SK-N-SH (cell line): ENCODE data around the gene COL4A5. TPM values are rescaled to one million over a fixed set of nuclear protein-coding genes. Genes with fewer than 3 reads are reported as not detected.
"Not testable (repeated sequence)": the region's sequence is repeated elsewhere in the genome, so short reads cannot be mapped to it uniquely, and the experiment has no call there.

ENCODE experiments used
- CTCF ChIA-PET: fragments of 300-600, 350-600 bp; formaldehyde crosslinking; extraction: SDS; loops from one replicate; lab custom pipeline; 2021; lab: Yijun Ruan, JAX
- POLR2A ChIA-PET: fragments of 350-600 bp; sonication (Branson Sonifier 250); formaldehyde crosslinking; extraction: SDS; loops from one replicate; lab custom pipeline; 2020; ENCODE audit warnings: antibody characterized with exemption, inconsistent platforms; lab: Yijun Ruan, JAX
- DNase-seq: peaks from one replicate; pipeline ENCODE4 v3.0.0; 2012
- H2AFZ ChIP-seq: fragments of 200-600 bp; sonication (generic); 2 replicates; pipeline ENCODE4 v1.8.1; 2016; ENCODE audit warnings: antibody characterized with exemption, mild to moderate bottlenecking, low read depth
- H3F3A ChIP-seq: fragments of 200-600 bp; sonication (generic); replicated peaks from 2 replicates; pipeline ENCODE3; 2016; ENCODE audit warnings: antibody characterized with exemption, mild to moderate bottlenecking; ENCODE audit not compliant: insufficient read depth
- H3K27ac ChIP-seq, 2 experiments: fragments of 200-500 bp in 1 of 2; fragments of 200-600 bp in 1 of 2; sonication (Bioruptor generic) in 1 of 2; sonication (generic), shearing (Covaris generic) in 1 of 2; 2 replicates each; pipeline versions ENCODE4 v1.5.1 to v1.6.1; 2014 to 2016; ENCODE audit warnings: low read depth in 2 of 2, inconsistent platforms in 1 of 2, low read length in 1 of 2, mild to moderate bottlenecking in 1 of 2, mixed read lengths in 1 of 2
- H3K27me3 ChIP-seq: fragments of 200-600 bp; sonication (generic), shearing (Covaris generic); 2 replicates; pipeline ENCODE4 v1.6.1; 2016; ENCODE audit warnings: mixed run types; ENCODE audit not compliant: insufficient read depth
- H3K36me3 ChIP-seq, 2 experiments: fragments of 200-500 bp in 1 of 2; fragments of 200-600 bp in 1 of 2; sonication (Bioruptor generic) in 1 of 2; sonication (generic) in 1 of 2; replicated peaks in 1 of 2; 2 replicates each; pipeline versions ENCODE3 to v1.5.1; 2014 to 2016; ENCODE audit warnings: low read length in 1 of 2, mild to moderate bottlenecking in 1 of 2; ENCODE audit not compliant: insufficient read depth in 2 of 2, control insufficient read depth in 1 of 2
- H3K4me1 ChIP-seq, 2 experiments: fragments of 200-500 bp in 1 of 2; fragments of 200-600 bp in 1 of 2; sonication (Bioruptor generic) in 1 of 2; sonication (generic), shearing (Covaris generic) in 1 of 2; 2 replicates each; pipeline versions ENCODE4 v1.5.1 to v1.6.1; 2014 to 2016; ENCODE audit warnings: low read depth in 1 of 2, low read length in 1 of 2, mixed run types in 1 of 2; ENCODE audit not compliant: insufficient read depth in 2 of 2, control insufficient read depth in 1 of 2
- H3K4me2 ChIP-seq: fragments of 200-600 bp; sonication (generic), shearing (Covaris generic); 2 replicates; pipeline ENCODE4 v1.6.1; 2017; ENCODE audit warnings: mixed run types
- H3K4me3 ChIP-seq, 2 experiments: fragments of 200-500 bp in 1 of 2; fragments of 200-600 bp in 1 of 2; sonication (Bioruptor generic) in 1 of 2; sonication (generic), shearing (Covaris generic) in 1 of 2; 2 replicates each; pipeline versions ENCODE4 v1.5.1 to v1.8.1; 2014 to 2016; ENCODE audit warnings: low read depth in 2 of 2, inconsistent platforms in 1 of 2, low read length in 1 of 2, mild to moderate bottlenecking in 1 of 2, mixed read lengths in 1 of 2, moderate library complexity in 1 of 2
- H3K79me2 ChIP-seq: fragments of 200-600 bp; sonication (generic); 2 replicates; pipeline ENCODE4 v1.8.1; 2017; ENCODE audit warnings: mild to moderate bottlenecking; ENCODE audit not compliant: insufficient read depth
- H3K9ac ChIP-seq: fragments of 200-600 bp; sonication (generic); 2 replicates; pipeline ENCODE4 v1.6.1; 2017; ENCODE audit warnings: mixed run types
- H3K9me2 ChIP-seq: fragments of 200-600 bp; sonication (generic); 2 replicates; pipeline ENCODE4 v1.6.1; 2017; ENCODE audit warnings: mixed run types
- H3K9me3 ChIP-seq: fragments of 200-600 bp; sonication (generic); 2 replicates; pipeline ENCODE4 v1.6.1; 2017; ENCODE audit warnings: mixed run types, mild to moderate bottlenecking, moderate library complexity
- H4K20me1 ChIP-seq: fragments of 200-600 bp; sonication (generic); 2 replicates; pipeline ENCODE4 v1.6.1; 2017; ENCODE audit warnings: mild to moderate bottlenecking, mixed run types; ENCODE audit not compliant: insufficient read depth
- ELF1 ChIP-seq: IDR thresholded peaks from 2 replicates; pipeline ENCODE4 v1.4.0; 2012
- EP300 ChIP-seq, 2 experiments: IDR thresholded peaks; 2 replicates each; pipeline versions ENCODE4 v1.4.0 to v1.6.1; 2012; ENCODE audit warnings: borderline replicate concordance in 1 of 2, low read depth in 1 of 2, low read length in 1 of 2
- FOXJ3 ChIP-seq: sonication (generic); formaldehyde crosslinking; IDR thresholded peaks from 2 replicates; pipeline ENCODE4 v1.5.1; 2020; ENCODE audit warnings: mild to moderate bottlenecking, missing genetic modification reagents
- GABPA ChIP-seq: IDR thresholded peaks from 2 replicates; pipeline ENCODE4 v1.4.0; 2012; ENCODE audit warnings: low read depth, mild to moderate bottlenecking
- JUND ChIP-seq: IDR thresholded peaks from 2 replicates; pipeline ENCODE4 v1.4.0; 2012
- MAX ChIP-seq: IDR thresholded peaks from 2 replicates; pipeline ENCODE4 v1.4.0; 2012; ENCODE audit warnings: low read depth
- NFIC ChIP-seq: IDR thresholded peaks from 2 replicates; pipeline ENCODE4 v1.4.0; 2012; ENCODE audit warnings: borderline replicate concordance
- RAD21 ChIP-seq: IDR thresholded peaks from 2 replicates; pipeline ENCODE4 v1.6.1; 2012; ENCODE audit warnings: mild to moderate bottlenecking, low read length
- RCOR1 ChIP-seq: fragments of 150-350 bp; IDR thresholded peaks from 2 replicates; pipeline ENCODE4 v1.6.1; 2017; ENCODE audit warnings: antibody characterized with exemption, low read length
- REST ChIP-seq: IDR thresholded peaks from 2 replicates; pipeline ENCODE4 v1.6.1; 2012; ENCODE audit warnings: mild to moderate bottlenecking, low read depth, low read length, moderate library complexity
- SMC3 ChIP-seq: IDR thresholded peaks from 2 replicates; pipeline ENCODE4 v1.6.1; 2012; ENCODE audit warnings: low read depth, low read length, improper control_type of control experiment
- TAF1 ChIP-seq: IDR thresholded peaks from 2 replicates; pipeline ENCODE4 v1.6.1; 2012; ENCODE audit warnings: low read depth, mild to moderate bottlenecking, low read length, moderate library complexity, borderline replicate concordance
- TEAD4 ChIP-seq: IDR thresholded peaks from 2 replicates; pipeline ENCODE4 v1.4.0; 2012; ENCODE audit warnings: mild to moderate bottlenecking, borderline replicate concordance; ENCODE audit not compliant: insufficient read depth
- USF2 ChIP-seq: fragments of 150-350 bp; IDR thresholded peaks from 2 replicates; pipeline ENCODE4 v1.6.1; 2017; ENCODE audit warnings: antibody characterized with exemption, low read length, low read depth, borderline replicate concordance
- WGBS: methylation state at CpG from one replicate; pipeline ENCODE4 v1.1.6; 2017; ENCODE audit warnings: low lambda C conversion rate; 5-methylcytosine and 5-hydroxymethylcytosine counted together
- polyA plus RNA-seq, 3 experiments: library from polyadenylated mRNA; depleted of rRNA; stranded (reverse); fragments of >200 nt; gene quantifications; 2 replicates each; pipeline ENCODE4 v1.2.3, GENCODE V29; 2012

The COL4A5 gene
- polyA plus RNA-seq, 1 of the 3 experiments (the other 2 are of a cell fraction) = 0.02 TPM

GRCh38 chrX:108464604-108465003 is 25.0 kb downstream of the COL4A5 start (continued):
- no peak for TF ChIP-seq REST
- no peak for TF ChIP-seq FOXJ3 (CRISPR knock-in tag)
- no peak for TF ChIP-seq NFIC
- no peak for TF ChIP-seq GABPA

- H3K27me3 ChIP-seq = no peaks in the 10 kb centered on the region
- no peak overlapping the region for H2AFZ ChIP-seq
- no peaks in the 10 kb centered on the region for H3K9me3 ChIP-seq
- H4K20me1 ChIP-seq = no peaks in the 10 kb centered on the region
- H3F3A ChIP-seq = no peaks in the 10 kb centered on the region
- no peaks in the 10 kb centered on the region for H3K4me1 ChIP-seq
- no peaks in the 10 kb centered on the region for H3K9me2 ChIP-seq
- no peak overlapping the region for H3K4me3 ChIP-seq
- ChIA-PET POLR2A (no interaction called here), CTCF (no interaction called here)
- DNase-seq = no peak
- no peaks in the 10 kb centered on the region for H3K36me3 ChIP-seq
- 14% methylated on average over 1 of the region's 1 CpG for WGBS
- TF ChIP-seq ELF1 (no peak), MAX (no peak), TEAD4 (no peak), RCOR1 (no peak)
- no peaks in the 10 kb centered on the region for H3K79me2 ChIP-seq
- H3K27ac ChIP-seq = no peak overlapping the region
- no peak overlapping the region for H3K4me2 ChIP-seq
- H3K9ac ChIP-seq = no peak overlapping the region
These were observed 28.8 kb downstream of the COL4A5 start for GRCh38 chrX:108468486-108468885.

GRCh38 chrX:108473979-108474378 is 34.3 kb downstream of the COL4A5 start:
- H2AFZ ChIP-seq = no peak overlapping the region
- ChIA-PET CTCF (no interaction called here), POLR2A (no interaction called here)
- no peaks in the 10 kb centered on the region for H3K4me1 ChIP-seq
- H3K4me2 ChIP-seq = no peak overlapping the region
- TF ChIP-seq RAD21 (no peak), USF2 (no peak), REST (no peak), SMC3 (no peak), EP300 (IDR thresholded peaks at IDR 0.05; ENCODE audit: borderline replicate concordance in 1 of 2, low read depth in 1 of 2, low read length in 1 of 2) (no peak), JUND (no peak), GABPA (no peak), TAF1 (no peak)
- H3K27ac ChIP-seq = no peak overlapping the region
- no peaks in the 10 kb centered on the region for H4K20me1 ChIP-seq
- H3K4me3 ChIP-seq = no peak overlapping the region
- no peaks in the 10 kb centered on the region for H3K36me3 ChIP-seq
- H3K9ac ChIP-seq = no peak overlapping the region
- H3K9me3 ChIP-seq = no peaks in the 10 kb centered on the region
- no peaks in the 10 kb centered on the region for H3K27me3 ChIP-seq
- DNase-seq = no peak
- H3K9me2 ChIP-seq = no peaks in the 10 kb centered on the region
- H3F3A ChIP-seq = no peaks in the 10 kb centered on the region
- no peaks in the 10 kb centered on the region for H3K79me2 ChIP-seq

- CTCF ChIA-PET = not testable (repeated sequence)
These were observed 41.9 kb downstream of the COL4A5 start for GRCh38 chrX:108481528-108481927.

More at GRCh38 chrX:108481528-108481927, 41.9 kb downstream of the COL4A5 start:
- H3K4me3 ChIP-seq, POLR2A ChIA-PET, H2AFZ ChIP-seq, H4K20me1 ChIP-seq, H3K27ac ChIP-seq, H3K9me3 ChIP-seq, H3K9ac ChIP-seq, H3K4me2 ChIP-seq, H3K79me2 ChIP-seq, H3K27me3 ChIP-seq, DNase-seq, H3K36me3 ChIP-seq, H3K9me2 ChIP-seq, H3K4me1 ChIP-seq, H3F3A ChIP-seq: not testable (repeated sequence)
- 20% methylated on average over 6 of the region's 6 CpGs for WGBS
